Right lobe of liver (tissue), 6 donors: Measurements from ENCODE around the gene BTC. TPM values are rescaled to one million over a fixed set of nuclear protein-coding genes. Genes with fewer than 3 reads are reported as not detected.

ENCODE experiments used
- ATAC-seq, 4 donors: fragments of 200-7000 bp; cut with Tn5 transposase; one replicate each; pipeline ENCODE4 v1.9.1; 2020; ENCODE audit warnings: mild to moderate bottlenecking in 4 of 4, moderate library complexity in 4 of 4
- DNase-seq, 3 donors: peaks; one replicate each; pipeline ENCODE4 v3.0.0-alpha.2; 2020
- H3K27ac ChIP-seq, 3 donors: fragments of 200-600 bp; one replicate each; pipeline ENCODE4 v1.8.0; 2022
- H3K27me3 ChIP-seq, 2 donors: fragments of 200-600 bp; one replicate each; pipeline ENCODE4 v1.8.0; 2022
- H3K36me3 ChIP-seq, 4 donors: fragments of 200-600 bp; sonication (generic) in 1 of 4; one replicate each; pipeline versions ENCODE4 v1.5.1 to v1.8.0; 2017 to 2022; ENCODE audit warnings: control low read depth in 1 of 4
- H3K4me1 ChIP-seq, 4 donors: fragments of 200-600 bp; sonication (generic) in 1 of 4; one replicate each; pipeline versions ENCODE4 v1.5.1 to v1.8.0; 2017 to 2022; ENCODE audit warnings: control low read depth in 1 of 4
- H3K4me3 ChIP-seq, 3 donors: fragments of 200-600 bp; one replicate each; pipeline ENCODE4 v1.8.0; 2022
- H3K9me3 ChIP-seq, 4 donors: fragments of 200-600 bp; sonication (generic) in 1 of 4; one replicate each; pipeline versions ENCODE4 v1.5.1 to v1.8.0; 2017 to 2022; ENCODE audit warnings: control low read depth in 1 of 4
- CTCF ChIP-seq, 4 donors: fragments of 200-600 bp in 3 of 4; fragments of 450-650 bp in 1 of 4; IDR thresholded peaks; one replicate each; pipeline versions ENCODE4 v1.5.1 to v1.8.0; 2016 to 2022; ENCODE audit warnings: antibody characterized with exemption in 4 of 4, mild to moderate bottlenecking in 2 of 4
- POLR2A ChIP-seq: fragments of 450-650 bp; IDR thresholded peaks from one replicate; pipeline ENCODE4 v1.6.1; 2017; ENCODE audit warnings: antibody characterized with exemption, mild to moderate bottlenecking
- WGBS: methylation state at CpG from one replicate; pipeline ENCODE4 v1.1.6; 2018; ENCODE audit warnings: low coverage, low lambda C conversion rate; ENCODE audit not compliant: insufficient coverage; ENCODE audit errors: missing lambda C conversion rate; 5-methylcytosine and 5-hydroxymethylcytosine counted together
- intact Hi-C, 2 donors: fragments of 100-400 bp; cut with DNase I; formaldehyde crosslinking; loops; one replicate each; pipeline versions ENCODE4 v1.11.2 to v1.14.1; 2022
- long read RNA-seq: library from polyadenylated mRNA; unstranded; transcript quantifications from one replicate; pipeline ENCODE4 v2.0.0, GENCODE V29; 2019
- total RNA-seq, 6 experiments: library from RNA; depleted of rRNA in 2 of 6; stranded (reverse); fragments of >200 nt in 2 of 6; fragmentation: NEBNext Ultra II Directional in 3 of 6; extraction: Animal tissue kit (Norgen Biotek cat#: 25700) in 3 of 6; gene quantifications; one replicate each; pipeline versions ENCODE4 v1.1.0 to v1.2.4, GENCODE V29; 2016 to 2023
- donor health status: DM: no; HTN: yes; CAD: no.
- donor health status: DM: no; HTN: no; CAD: no.
- donor health status: DM: no; HTN: no; CAD: no.
- donor health status: DM: no; HTN: yes; CAD: no.
- donor health status: DM: no; HTN: yes; CAD: no.

The BTC gene
- under 1 TPM; 0.26 to 0.95 (median 0.49) TPM for total RNA-seq
- long read RNA-seq, partial matches to known transcripts: 1 of 1 reads
- long read RNA-seq, other reads (novel, unspliced or antisense): 0 of 1 reads

GRCh38 chr4:74794382-74795010, at the start of gene BTC:
Gene BTC, minus strand, starts transcription at chr4:74794523. Its CDS starts 198 bp downstream, at chr4:74794325.
- peak within 1 kb of the TSS; percentile 39 to 91 (median 83) for H3K4me3 ChIP-seq
- peaks cover 0 to 3% (median 0%) of the 10 kb centered on the region in 4 donors for H3K4me1 ChIP-seq
- ATAC-seq: peak; percentile 88 to 95 (median 92)
- WGBS: 1% methylated on average over 10 of the region's 24 CpGs
- TF ChIP-seq POLR2A (peak; percentile 37), CTCF (IDR thresholded peaks at IDR 0.05) (peak; percentile 41 to 52 (median 46))
- H3K9me3 ChIP-seq: peaks cover 0 to 2% (median 0%) of the 10 kb centered on the region in 4 donors
- no peaks in the 10 kb centered on the region for H3K27me3 ChIP-seq
- H3K36me3 ChIP-seq: no peaks in the 10 kb centered on the region
- intact Hi-C loops: no loop called here
- H3K27ac ChIP-seq: peak within 1 kb of the TSS; percentile 73 to 97 (median 91)
- peak; percentile 71 to 83 (median 73) for DNase-seq

- WGBS: 71% methylated on average over 7 of the region's 7 CpGs
Observed at GRCh38 chr4:74840936-74841509, 46.7 kb upstream of the BTC start.

GRCh38 chr4:74838746-74839370, 44.5 kb upstream of the BTC start:
- Histone ChIP-seq H3K4me3 (no peak overlapping the region), H3K27me3 (no peaks in the 10 kb centered on the region), H3K36me3 (no peaks in the 10 kb centered on the region), H3K4me1 (no peaks in the 10 kb centered on the region), H3K27ac (no peak overlapping the region), H3K9me3 (no peaks in the 10 kb centered on the region)
- intact Hi-C loops: no loop called here
- ATAC-seq (no peak), DNase-seq (no peak)
- TF ChIP-seq CTCF (IDR thresholded peaks at IDR 0.05) (no peak), POLR2A (no peak)
- 72% methylated on average over 4 of the region's 4 CpGs for WGBS

More at GRCh38 chr4:74840936-74841509, 46.7 kb upstream of the BTC start:
- Histone ChIP-seq H3K4me3 (no peak overlapping the region), H3K9me3 (no peaks in the 10 kb centered on the region), H3K27me3 (no peaks in the 10 kb centered on the region), H3K36me3 (no peaks in the 10 kb centered on the region), H3K4me1 (no peaks in the 10 kb centered on the region), H3K27ac (no peak overlapping the region)
- TF ChIP-seq CTCF (IDR thresholded peaks at IDR 0.05): no peak
- no peak for TF ChIP-seq POLR2A
- no peak for DNase-seq
- intact Hi-C loops: no loop called here
- no peak for ATAC-seq

GRCh38 chr4:74830928-74831327, 36.6 kb upstream of the BTC start:
- no peak overlapping the region for H3K4me3 ChIP-seq
- 60% methylated on average over 1 of the region's 1 CpG for WGBS
- H3K9me3 ChIP-seq: no peaks in the 10 kb centered on the region
- no peak for ATAC-seq
- no peak for DNase-seq
- no peaks in the 10 kb centered on the region for H3K4me1 ChIP-seq
- intact Hi-C loops: no loop called here
- no peaks in the 10 kb centered on the region for H3K36me3 ChIP-seq
- TF ChIP-seq CTCF (IDR thresholded peaks at IDR 0.05): no peak
- TF ChIP-seq POLR2A: no peak
- H3K27ac ChIP-seq: no peak overlapping the region
- no peaks in the 10 kb centered on the region for H3K27me3 ChIP-seq
